ENCODE measurements around the gene CAPN15. TPM values are rescaled to one million over a fixed set of nuclear protein-coding genes. Genes with fewer than 3 reads are reported as not detected.

Gene CAPN15
- total RNA-seq, 1 experiment from 2014 or later = 76.4 TPM

- Histone ChIP-seq H2BK20ac (ENCODE audit: low read depth, low read length, poor library complexity, severe bottlenecking) (no peak overlapping the region), H2BK15ac (ENCODE audit: low read depth, low read length) (no peak overlapping the region), H2AFZ (ENCODE audit: low read length) (no peak overlapping the region), H3K23me2 (ENCODE audit: insufficient read length, low read depth, low read length, poor library complexity, severe bottlenecking) (no peaks in the 10 kb centered on the region), H3K14ac (ENCODE audit: insufficient read depth, low read length) (no peak overlapping the region), H3K4ac (ENCODE audit: low read depth, low read length) (no peak overlapping the region), H3K23ac (ENCODE audit: insufficient read length, low read depth, low read length) (no peak overlapping the region), H3K9me3 (ENCODE audit: control insufficient read depth, low read depth, low read length) (no peaks in the 10 kb centered on the region), H4K5ac (ENCODE audit: insufficient read length, low read depth, low read length) (no peak overlapping the region), H3K79me2 (ENCODE audit: insufficient read depth, low read length) (no peaks in the 10 kb centered on the region), H3K18ac (ENCODE audit: insufficient read length, low read depth, low read length) (no peak overlapping the region), H3K56ac (ENCODE audit: insufficient read length, low read depth, low read length) (no peak overlapping the region), H3K4me1 (ENCODE audit: insufficient read depth, low read length) (no peaks in the 10 kb centered on the region; the same call in 1 of the 2 replicates), H3K27ac (ENCODE audit: insufficient read length, low read depth, low read length) (no peak overlapping the region), H2BK120ac (ENCODE audit: low read depth, low read length, poor library complexity, severe bottlenecking) (no peak overlapping the region), H3K27me3 (ENCODE audit: insufficient read depth, low read length) (no peaks in the 10 kb centered on the region), H2BK5ac (ENCODE audit: insufficient read length, low read length) (no peak overlapping the region), H2BK12ac (ENCODE audit: insufficient read length, low read depth, low read length) (no peak overlapping the region), H4K20me1 (ENCODE audit: control insufficient read depth, insufficient read depth, insufficient read length) (no peaks in the 10 kb centered on the region), H2AK5ac (ENCODE audit: insufficient read length, low read length) (no peak overlapping the region), H4K91ac (ENCODE audit: insufficient read length, low read depth, low read length) (no peak overlapping the region), H3T11ph (ENCODE audit: low read length) (no peak overlapping the region), H3K9ac (ENCODE audit: extremely low read depth, insufficient read length, low read length) (no peak overlapping the region), H3K79me1 (ENCODE audit: insufficient read depth, low read depth, low read length, poor library complexity, severe bottlenecking) (no peaks in the 10 kb centered on the region), H4K8ac (replicated peaks; ENCODE audit: insufficient read length, low read depth, low read length) (no peak overlapping the region), H3K4me2 (ENCODE audit: insufficient read depth, insufficient read length, low read length) (peak overlapping the region; percentile 19)
- no peaks in the 10 kb centered on the region for H3K9me3 Mint-ChIP-seq
- H3K27me3 Mint-ChIP-seq (ENCODE audit: low read depth) = peaks cover 2% of the 10 kb centered on the region; the same call in 1 of the 2 replicates
- TF ChIP-seq, protein P1, sequence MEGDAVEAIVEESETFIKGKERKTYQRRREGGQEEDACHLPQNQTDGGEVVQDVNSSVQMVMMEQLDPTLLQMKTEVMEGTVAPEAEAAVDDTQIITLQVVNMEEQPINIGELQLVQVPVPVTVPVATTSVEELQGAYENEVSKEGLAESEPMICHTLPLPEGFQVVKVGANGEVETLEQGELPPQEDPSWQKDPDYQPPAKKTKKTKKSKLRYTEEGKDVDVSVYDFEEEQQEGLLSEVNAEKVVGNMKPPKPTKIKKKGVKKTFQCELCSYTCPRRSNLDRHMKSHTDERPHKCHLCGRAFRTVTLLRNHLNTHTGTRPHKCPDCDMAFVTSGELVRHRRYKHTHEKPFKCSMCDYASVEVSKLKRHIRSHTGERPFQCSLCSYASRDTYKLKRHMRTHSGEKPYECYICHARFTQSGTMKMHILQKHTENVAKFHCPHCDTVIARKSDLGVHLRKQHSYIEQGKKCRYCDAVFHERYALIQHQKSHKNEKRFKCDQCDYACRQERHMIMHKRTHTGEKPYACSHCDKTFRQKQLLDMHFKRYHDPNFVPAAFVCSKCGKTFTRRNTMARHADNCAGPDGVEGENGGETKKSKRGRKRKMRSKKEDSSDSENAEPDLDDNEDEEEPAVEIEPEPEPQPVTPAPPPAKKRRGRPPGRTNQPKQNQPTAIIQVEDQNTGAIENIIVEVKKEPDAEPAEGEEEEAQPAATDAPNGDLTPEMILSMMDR (conservative IDR thresholded peaks at IDR 0.05) = peak; percentile 94
- H3K4me1 Mint-ChIP-seq = peaks cover 3 to 10% of the 10 kb centered on the region in 2 experiments
- peak; percentile 85 for DNase-seq
- peaks cover 0 to 4% (median 2%) of the 10 kb centered on the region in 3 experiments; a peak in 2 of 7 replicates for H3K36me3 Mint-ChIP-seq (ENCODE audit: insufficient read depth in 1 of 3, low read depth in 3 of 3)
- peak overlapping the region; percentile 27 to 46; a peak in 1 of 5 replicates for H3K4me3 Mint-ChIP-seq
- H3K27ac Mint-ChIP-seq = no peak overlapping the region
- WGBS (ENCODE audit: extremely low coverage, insufficient read length, low lambda C conversion rate) = no CpG with 5 or more reads among the region's 34 CpGs
Measured at GRCh38 chr16:578870-579405, 51.4 kb downstream of the CAPN15 start.

All from H9 (cell line).